MM.1S (cell line): Measurements from ENCODE around the gene OXLD1.

Experiments used
- CTCF ChIP-seq: fragments of 300-600 bp; sonication (generic); IDR thresholded peaks from 2 replicates; pipeline ENCODE4 v1.5.1; 2016; ENCODE audit warnings: antibody characterized with exemption, low read length, mixed read lengths
- EZH2 ChIP-seq: fragments of 300-600 bp; sonication (generic); optimal IDR thresholded peaks from 2 replicates; pipeline ENCODE3; 2017; ENCODE audit warnings: low read depth, mild to moderate bottlenecking, antibody characterized with exemption, low read length, mixed read lengths
- EZH2phosphoT487 ChIP-seq: fragments of 300-600 bp; sonication (generic); IDR thresholded peaks from 2 replicates; pipeline ENCODE4 v1.6.1; 2018; ENCODE audit warnings: antibody characterized with exemption, low read length

GRCh38 chr17:81666092-81666341 is 388 bp downstream of the OXLD1 start:
- TF ChIP-seq EZH2 = no peak
- TF ChIP-seq CTCF = no peak
- TF ChIP-seq EZH2phosphoT487 = no peak
